ENCODE results near the gene SLC16A3. TPM values are rescaled to one million over a fixed set of nuclear protein-coding genes. Genes with fewer than 3 reads are reported as not detected.

The SLC16A3 gene
- total and polyA plus RNA-seq, 10 of the 15 experiments (the other 5 are each of a cell fraction or from before 2014, with no cell fraction given): 0.10 to 46.5 (median 8.0) TPM

DNA sequence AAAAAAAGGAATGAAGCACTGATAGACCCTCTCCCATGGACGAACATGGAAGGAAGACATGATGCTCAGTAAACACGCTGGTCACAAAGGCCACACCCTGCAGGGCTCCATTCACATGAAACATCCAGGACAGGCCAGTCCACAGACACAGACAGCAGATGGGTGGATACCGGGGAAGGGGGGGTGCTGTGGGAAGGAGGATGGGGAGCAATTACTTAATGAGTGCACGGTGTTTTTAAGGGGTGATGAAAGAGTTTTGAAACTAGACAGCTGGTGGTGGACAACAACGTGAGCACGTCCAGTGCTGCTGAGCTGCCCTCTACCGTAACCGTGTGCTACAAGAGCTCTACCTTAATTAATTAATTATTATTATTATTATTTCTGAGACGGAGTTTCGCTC, 6.0 kb upstream of the SLC16A3 start:
- no peak for TF ChIP-seq ZZZ3 (IDR thresholded peaks at IDR 0.05; ENCODE audit: control insufficient read depth, insufficient read length, low read depth)
- no peak for TF ChIP-seq MTA3 (IDR thresholded peaks at IDR 0.05; ENCODE audit: borderline replicate concordance, low read length)
- TF ChIP-seq NFYB (IDR thresholded peaks at IDR 0.05; ENCODE audit: insufficient read depth, low read depth, low read length): no peak
- no peak for TF ChIP-seq SIN3A (IDR thresholded peaks at IDR 0.05; ENCODE audit: low read depth, low read length)
- no peak for TF ChIP-seq BCLAF1 (IDR thresholded peaks at IDR 0.05)
- no peak for TF ChIP-seq RFX5 (IDR thresholded peaks at IDR 0.05; ENCODE audit: low read depth, low read length)
- ATAC-seq (no peak), FAIRE-seq (no peak), DNase-seq (ENCODE audit: low read depth, low spot score) (no peak)
- Histone ChIP-seq H4K20me1 (ENCODE audit: control insufficient read depth, insufficient read depth) (no peaks in the 10 kb centered on the region), H3K9ac (ENCODE audit: control insufficient read depth, insufficient read depth, low read length) (no peak overlapping the region), H3K4me3 (no peak overlapping the region), H3K9me3 (replicated peaks; ENCODE audit: control insufficient read depth, insufficient read depth, low read length) (no peaks in the 10 kb centered on the region; the same call in 2 of the 3 replicates), H3K4me1 (ENCODE audit: control insufficient read depth, insufficient read depth, low read length) (peaks cover 2% of the 10 kb centered on the region), H3K36me3 (ENCODE audit: control insufficient read depth in 2 of 2, insufficient read depth in 2 of 2, low read length in 1 of 2) (no peaks in the 10 kb centered on the region), H3K4me2 (ENCODE audit: control insufficient read depth, insufficient read depth) (no peak overlapping the region), H3K79me2 (ENCODE audit: control insufficient read depth, insufficient read depth, low read length) (peaks cover 2% of the 10 kb centered on the region; the same call in 1 of the 2 replicates), H3K27me3 (replicated peaks in 1 of 2; ENCODE audit: control insufficient read depth in 2 of 2, insufficient read depth in 2 of 2, low read length in 1 of 2) (no peaks in the 10 kb centered on the region; a peak in 1 of 4 replicates), H3K27ac (ENCODE audit: control insufficient read depth, insufficient read depth) (no peak overlapping the region), H2AFZ (ENCODE audit: control insufficient read depth, low read depth, low read length) (no peak overlapping the region)
- ChIA-PET RAD21 (ENCODE audit: unreplicated experiment) (no interaction called here), POLR2A (interaction anchor here (0.7 kb wide), 2 partner anchors 46 to 111 kb away, joined by 3 read pairs; partner anchors contain the start of gene SECTM1), SMC1A (ENCODE audit: uncharacterized antibody, unreplicated experiment) (no interaction called here), CTCF (no interaction called here)
- in situ Hi-C loops (cut with MboI) (no loop called here), intact Hi-C loops (cut with micrococcal nuclease; ENCODE audit: unreplicated experiment) (no loop called here)
- no TSS peak for BruUV-seq (replicated peaks)
- 63% methylated on average over 10 of the region's 10 CpGs for WGBS (ENCODE audit: insufficient coverage, insufficient replicate concordance, low lambda C conversion rate, missing lambda C conversion rate)
